Thoracic aorta (tissue), 2 donors: ENCODE results near the gene TOMM40. TPM values are rescaled to one million over a fixed set of nuclear protein-coding genes. Genes with fewer than 3 reads are reported as not detected.

Experiments used
- ATAC-seq: fragments of 150-250 bp; one replicate; pipeline ENCODE4 v1.8.0; 2017; ENCODE audit warnings: low read depth; ENCODE audit not compliant: insufficient number of reproducible peaks, low FRiP score
- DNase-seq: peaks from one replicate; pipeline ENCODE4 v3.0.0-alpha.2; 2020; ENCODE audit warnings: low spot score
- H3K27ac ChIP-seq, 2 donors: fragments of 200-600 bp; sonication (generic); 1 replicate in 1 of 2; 2 replicates in 1 of 2; pipeline ENCODE4 v1.5.1; 2016; ENCODE audit warnings: mild to moderate bottlenecking in 2 of 2, moderate library complexity in 2 of 2
- H3K27me3 ChIP-seq: fragments of 200-600 bp; sonication (generic); replicated peaks from 2 replicates; pipeline ENCODE4 v1.6.0; 2016; ENCODE audit warnings: mild to moderate bottlenecking; ENCODE audit not compliant: insufficient read depth
- H3K36me3 ChIP-seq: fragments of 200-600 bp; sonication (generic); one replicate; pipeline ENCODE4 v1.5.1; 2016
- H3K4me1 ChIP-seq, 2 donors: fragments of 200-600 bp; sonication (generic); 1 replicate in 1 of 2; 2 replicates in 1 of 2; pipeline versions ENCODE4 v1.5.1 to v1.6.0; 2016; ENCODE audit warnings: low read depth in 2 of 2, mild to moderate bottlenecking in 1 of 2; ENCODE audit not compliant: control insufficient read depth in 1 of 2
- H3K4me3 ChIP-seq: fragments of 200-600 bp; sonication (generic); 2 replicates; pipeline ENCODE4 v1.5.1; 2016; ENCODE audit warnings: mild to moderate bottlenecking
- H3K9me3 ChIP-seq: fragments of 200-600 bp; sonication (generic); 2 replicates; pipeline ENCODE4 v1.5.1; 2016
- CTCF ChIP-seq: fragments of 200-600 bp; sonication (generic); IDR thresholded peaks from one replicate; pipeline ENCODE4 v1.5.1; 2019; ENCODE audit warnings: antibody characterized with exemption
- total RNA-seq, 2 donors: library from RNA; depleted of rRNA; stranded (reverse); fragments of >200 nt; gene quantifications; one replicate each; pipeline versions ENCODE4 v1.1.0 to v1.2.3, GENCODE V29; 2016

TOMM40 gene
- total RNA-seq, 2 donors from 2014 or later = 24.9 to 48.5 TPM

GRCh38 chr19:44900328-44901244 is 9.5 kb downstream of the TOMM40 start:
- Histone ChIP-seq H3K27me3 (no peaks in the 10 kb centered on the region), H3K36me3 (peaks cover 42% of the 10 kb centered on the region), H3K27ac (no peak overlapping the region), H3K4me3 (no peak overlapping the region), H3K9me3 (no peaks in the 10 kb centered on the region), H3K4me1 (no peaks in the 10 kb centered on the region)
- DNase-seq (no peak), ATAC-seq (no peak)
- no peak for TF ChIP-seq CTCF

- no peak for DNase-seq
- H3K4me3 ChIP-seq = no peak overlapping the region
- TF ChIP-seq CTCF = no peak
- H3K4me1 ChIP-seq = no peaks in the 10 kb centered on the region
- no peaks in the 10 kb centered on the region for H3K9me3 ChIP-seq
- H3K27me3 ChIP-seq = no peaks in the 10 kb centered on the region
- no peak for ATAC-seq
- H3K27ac ChIP-seq = no peak overlapping the region
- H3K36me3 ChIP-seq = peaks cover 23% of the 10 kb centered on the region
These were observed 12.2 kb downstream of the TOMM40 start for GRCh38 chr19:44903216-44903601.

GRCh38 chr19:44903602-44904425 is 12.8 kb downstream of the TOMM40 start:
- H3K4me3 ChIP-seq = no peak overlapping the region
- DNase-seq (no peak), ATAC-seq (no peak)
- H3K9me3 ChIP-seq = no peaks in the 10 kb centered on the region
- no peaks in the 10 kb centered on the region for H3K4me1 ChIP-seq
- peak; percentile 99 for TF ChIP-seq CTCF
- H3K27me3 ChIP-seq = no peaks in the 10 kb centered on the region
- H3K36me3 ChIP-seq = peaks cover 23% of the 10 kb centered on the region
- H3K27ac ChIP-seq = no peak overlapping the region

GRCh38 chr19:44904426-44904994 is 13.5 kb downstream of the TOMM40 start:
- Histone ChIP-seq H3K27ac (no peak overlapping the region), H3K9me3 (no peaks in the 10 kb centered on the region), H3K27me3 (no peaks in the 10 kb centered on the region), H3K4me1 (no peaks in the 10 kb centered on the region), H3K36me3 (peaks cover 23% of the 10 kb centered on the region), H3K4me3 (no peak overlapping the region)
- no peak for DNase-seq
- ATAC-seq = no peak
- TF ChIP-seq CTCF = no peak
